NCI-H2171 (cell line): Measurements from ENCODE around the gene ATP10A.

Experiments
- DNase-seq: peaks from one replicate; lab custom pipeline; 2025; lab: John Stamatoyannopoulos, UW

The ATP10A gene

DNA sequence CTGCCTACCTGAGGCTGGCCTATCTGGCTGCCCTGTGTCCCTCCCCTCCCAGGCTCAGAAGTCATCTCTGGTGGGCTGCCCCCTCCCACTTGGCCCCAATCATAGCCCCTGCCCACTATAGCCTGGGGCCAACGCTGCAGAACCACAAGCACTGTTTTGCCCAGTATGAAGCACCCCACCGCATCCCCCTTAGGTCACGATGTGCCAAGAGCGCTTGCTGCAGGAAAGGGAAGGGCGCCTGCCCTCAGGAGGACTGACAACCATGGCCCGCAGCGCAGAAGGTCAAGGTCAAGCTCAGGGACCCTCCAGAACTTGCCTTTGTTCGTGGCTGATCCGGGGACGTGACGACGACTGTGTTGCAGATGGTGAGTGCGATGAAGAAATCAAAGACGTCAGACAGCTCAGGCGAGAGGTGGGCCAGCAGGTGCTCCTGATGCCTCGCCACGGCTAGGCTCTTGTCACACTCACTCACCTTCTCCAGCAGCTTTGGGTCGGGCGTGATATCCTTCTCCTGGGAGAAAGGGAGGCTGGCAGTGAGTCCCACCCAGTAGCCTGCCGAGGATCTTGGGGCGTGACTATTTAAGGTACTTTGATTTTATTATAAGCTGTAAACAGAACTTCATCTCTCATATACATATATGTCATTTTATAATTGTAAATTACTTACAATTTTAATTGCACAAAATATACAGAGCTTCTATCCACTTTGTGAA, 146.6 kb downstream of the ATP10A start:
- no peak for DNase-seq

DNA sequence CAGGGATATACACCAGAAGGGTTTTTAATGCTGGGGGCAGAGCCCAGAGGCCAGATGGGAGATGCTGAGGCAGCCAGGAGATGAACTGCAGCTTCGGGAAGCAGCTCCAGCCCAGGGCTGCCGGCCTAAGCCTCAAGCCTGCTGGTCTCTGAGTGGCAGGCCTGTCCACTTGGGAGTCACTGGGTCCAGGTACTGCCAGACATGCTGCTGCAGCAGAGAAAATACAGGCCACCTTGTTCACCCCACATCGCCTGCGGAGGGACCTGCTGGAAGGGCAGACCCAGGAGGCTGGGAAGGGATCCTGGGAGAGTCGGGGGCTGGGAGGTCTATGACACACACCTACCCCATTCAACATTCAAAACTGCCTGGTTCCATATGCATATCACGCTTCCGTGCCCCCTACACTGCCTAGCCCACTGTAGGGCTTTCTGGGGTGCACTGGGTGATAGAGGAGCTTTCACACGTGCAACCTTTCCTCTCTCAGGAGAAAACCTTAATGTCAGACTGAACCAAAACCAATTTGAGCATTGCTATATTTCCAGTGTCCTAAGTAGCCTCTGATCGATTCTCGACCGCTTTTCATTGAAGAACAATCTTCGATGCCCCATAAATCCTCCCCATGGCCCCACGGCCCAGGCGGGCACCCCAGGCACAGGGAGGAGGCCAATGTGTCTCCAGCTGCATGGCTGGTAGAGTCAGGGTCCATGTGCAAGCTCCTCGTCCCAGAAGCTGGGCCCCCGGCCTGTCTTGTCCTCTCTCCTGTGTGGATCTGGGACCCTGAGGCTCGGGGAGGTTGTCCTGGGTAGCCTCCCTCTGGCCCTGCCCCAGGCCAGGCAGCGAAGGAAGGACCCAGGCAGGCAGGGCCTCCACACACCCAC, 147.4 kb downstream of the ATP10A start:
- no peak for DNase-seq

DNA sequence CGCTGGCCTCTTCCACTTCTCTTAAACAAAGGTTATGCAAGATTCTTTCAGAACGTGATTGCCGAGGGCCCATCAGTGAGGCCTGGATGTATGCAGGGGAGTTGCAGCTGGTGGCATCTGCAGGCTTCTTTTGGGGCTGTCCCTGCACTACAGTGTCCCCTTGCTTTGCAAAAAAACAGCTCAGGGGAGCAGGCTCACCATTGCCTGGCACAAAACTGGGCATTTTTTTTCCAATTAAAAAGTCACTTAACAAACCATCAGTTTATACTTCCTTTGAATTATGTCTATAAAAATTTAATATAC, 148.6 kb downstream of the ATP10A start:
- no peak for DNase-seq

DNA sequence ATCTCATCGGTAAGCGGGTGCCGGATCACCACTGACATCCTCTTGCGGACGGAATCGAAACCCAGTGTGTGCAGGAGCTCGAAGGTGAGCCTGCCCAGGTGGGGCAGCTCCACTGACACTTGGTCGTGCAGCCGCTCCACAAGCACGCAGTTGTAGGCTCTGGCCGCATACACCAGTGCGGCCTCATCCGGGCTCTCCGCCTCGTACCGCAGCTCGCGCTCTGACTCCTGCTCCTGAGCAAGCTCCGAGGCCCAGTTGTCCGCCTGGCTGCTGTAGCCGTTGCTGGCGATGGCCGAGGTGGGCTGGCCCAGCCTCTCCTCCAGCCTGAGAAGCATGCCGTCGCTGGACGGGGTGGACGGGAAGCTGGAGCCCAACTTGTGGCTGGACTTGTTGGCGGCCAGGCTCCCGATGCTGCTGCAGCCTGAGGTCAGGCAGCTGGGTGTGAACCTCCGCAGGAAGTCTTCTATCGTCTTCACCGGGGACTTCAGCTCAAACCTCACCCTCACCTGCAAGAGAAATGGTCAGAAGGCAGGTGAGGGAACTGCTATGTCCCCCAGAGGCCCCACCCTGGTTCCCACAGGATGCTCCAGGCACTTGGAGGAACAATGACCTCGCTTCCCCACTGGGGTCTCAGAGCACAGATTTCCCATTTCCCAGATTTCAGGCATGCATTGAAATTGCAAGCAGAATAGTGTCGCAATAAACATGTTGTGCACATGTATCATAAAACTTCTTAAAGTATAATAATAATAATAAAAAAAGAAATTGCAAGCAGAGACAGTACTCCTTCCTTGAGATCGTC, 149.2 kb downstream of the ATP10A start:
- no peak for DNase-seq

DNA sequence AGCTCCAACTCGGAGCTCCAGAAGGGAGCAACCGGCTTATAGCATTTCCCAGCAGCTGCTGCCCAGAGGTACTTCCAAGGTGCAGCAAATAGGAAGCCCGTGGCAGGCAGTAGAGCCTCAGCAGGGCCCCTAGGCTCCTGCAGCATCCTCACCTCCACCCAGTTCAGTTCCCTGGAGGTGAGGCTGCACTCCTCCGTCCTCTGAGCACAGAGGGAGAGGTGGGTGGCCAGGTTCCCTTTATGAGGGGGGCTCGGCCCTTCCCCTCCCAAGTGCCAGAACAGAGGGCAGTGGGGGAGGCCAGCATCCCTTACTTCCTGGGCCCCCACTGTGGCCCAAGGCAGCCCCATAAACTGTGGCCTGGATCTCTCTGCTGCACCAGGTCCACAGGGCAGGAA, 150.2 kb downstream of the ATP10A start:
- DNase-seq = no peak

GRCh38 chr15:25712192-25712960, 150.8 kb downstream of the ATP10A start:
- no peak for DNase-seq

DNA sequence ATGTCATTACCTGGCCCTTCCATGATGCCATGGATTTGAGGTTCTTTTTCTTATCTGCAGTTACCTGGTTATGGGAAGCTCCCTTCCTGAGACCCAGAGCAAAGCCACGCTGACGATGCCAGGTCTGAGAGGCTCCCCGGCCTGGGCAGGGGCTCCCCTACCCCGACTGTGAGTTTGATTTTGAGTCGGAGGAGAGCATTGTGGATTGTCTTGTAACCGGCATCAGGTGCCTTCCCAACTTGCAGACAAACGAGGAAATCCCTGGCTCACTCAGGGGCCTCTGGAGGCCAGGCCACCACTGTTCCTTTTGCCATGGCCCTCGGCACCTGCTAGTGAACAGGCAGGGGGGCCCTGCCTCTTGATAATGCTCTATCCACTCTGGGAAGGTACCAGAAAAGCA, 151.4 kb downstream of the ATP10A start:
- no peak for DNase-seq

GRCh38 chr15:25711164-25711563, 152.0 kb downstream of the ATP10A start:
- DNase-seq = no peak

DNA sequence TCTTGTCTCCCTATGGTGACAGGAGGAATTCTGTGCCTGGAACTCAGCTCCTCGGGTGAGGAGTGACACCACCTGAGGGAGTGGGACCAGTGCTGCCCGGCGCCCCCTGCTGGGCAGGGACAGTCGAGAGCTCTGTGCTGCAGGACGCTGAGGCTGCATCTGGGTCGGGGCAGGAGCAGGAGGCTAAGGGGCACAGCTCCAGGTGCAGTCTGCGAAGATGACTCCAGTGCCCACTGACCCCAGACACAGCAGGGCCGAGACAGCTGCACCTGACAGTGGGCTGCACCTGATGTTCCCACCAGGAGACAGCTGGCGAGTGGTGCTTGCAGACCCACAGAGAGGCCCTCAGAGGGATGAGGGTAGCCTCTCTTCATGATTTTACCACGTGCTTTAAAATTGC, 152.9 kb downstream of the ATP10A start:
- DNase-seq = no peak

DNA sequence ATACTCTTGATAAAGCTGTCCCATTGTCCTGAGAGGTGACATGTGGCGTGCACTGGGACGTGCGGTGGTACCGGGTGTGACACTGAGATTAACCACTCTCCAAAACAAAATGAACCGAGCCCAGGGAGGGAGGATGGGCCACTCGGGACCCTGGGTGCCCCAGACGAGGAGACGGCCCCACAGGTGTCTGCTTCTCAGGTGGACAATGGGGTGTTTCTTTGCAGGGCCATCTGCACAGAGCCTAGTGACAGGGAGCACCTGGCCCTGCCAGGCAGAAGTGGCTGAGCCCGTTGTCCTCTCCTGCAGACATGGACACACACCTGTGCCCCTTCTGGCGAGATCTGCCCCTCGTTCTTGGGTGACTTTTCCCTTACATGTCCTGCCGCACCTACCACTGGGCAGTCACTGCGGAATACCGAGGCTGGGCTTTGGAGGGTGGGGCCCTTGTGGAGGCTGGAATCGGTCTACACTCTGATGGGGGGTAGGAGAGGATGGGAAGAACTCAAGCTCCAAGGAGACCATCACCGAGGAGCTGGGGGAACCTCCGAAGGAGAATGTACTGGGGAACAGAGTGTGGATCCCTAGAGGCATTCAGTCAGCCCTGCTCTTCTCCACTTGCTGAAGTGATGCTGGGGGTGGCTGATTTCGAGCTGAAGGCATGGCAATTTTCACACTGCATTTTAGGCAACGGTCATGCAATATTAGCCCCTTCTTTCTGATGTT, 153.5 kb downstream of the ATP10A start:
- DNase-seq = no peak

DNA sequence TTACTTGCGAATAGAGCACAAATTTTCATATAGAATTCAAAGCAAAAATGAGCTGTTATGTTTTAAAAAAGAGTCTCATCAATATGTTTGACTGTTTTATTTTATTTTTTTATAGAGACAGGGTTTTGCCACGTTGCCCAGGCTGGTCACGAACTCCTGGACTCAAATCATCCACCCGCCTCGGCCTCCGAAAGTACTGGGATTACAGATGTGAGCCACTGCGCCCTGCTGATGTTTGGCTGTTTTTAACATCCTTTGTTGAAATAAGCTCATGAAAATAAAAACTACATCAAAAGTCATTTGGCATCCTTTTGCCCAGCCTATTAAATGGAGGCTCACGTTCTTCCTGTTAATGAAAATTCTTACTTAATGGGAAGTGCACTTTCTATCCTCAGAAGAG, 154.7 kb downstream of the ATP10A start:
- no peak for DNase-seq

DNA sequence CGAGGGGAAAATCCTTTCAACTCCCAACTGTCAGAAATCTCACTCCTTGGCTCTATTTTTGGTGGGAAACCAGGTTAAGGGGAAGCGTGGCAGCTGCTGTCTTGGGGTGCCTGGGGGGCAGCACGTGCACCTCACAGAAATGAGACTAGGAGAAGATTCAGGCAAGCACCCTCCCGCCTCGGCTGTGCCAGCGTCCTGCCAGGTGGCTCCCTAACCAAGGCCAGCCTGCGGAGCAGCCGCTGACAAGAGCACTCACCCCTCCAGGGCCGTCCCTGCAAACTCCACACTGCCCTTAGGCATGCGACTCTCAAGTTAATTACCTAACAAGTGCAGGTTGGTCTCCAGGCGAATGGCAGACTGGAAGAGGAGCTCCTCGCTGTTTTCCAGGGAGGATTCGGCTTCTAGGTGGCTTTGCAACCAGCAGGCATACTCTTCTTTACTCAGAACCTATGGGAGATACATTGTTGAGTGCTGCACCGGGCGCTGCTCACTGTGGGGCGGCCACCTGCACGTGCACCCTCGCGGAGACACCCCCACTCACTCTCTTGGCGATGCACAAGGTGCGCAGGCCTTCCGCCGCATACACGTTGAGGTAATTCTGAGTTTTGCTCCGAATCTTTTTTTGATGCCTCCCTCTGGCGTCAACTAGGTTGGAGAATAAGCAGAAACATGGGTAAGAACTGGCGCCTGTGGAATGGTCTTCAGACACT, 155.3 kb downstream of the ATP10A start:
- DNase-seq = no peak

GRCh38 chr15:25706176-25706955, 156.8 kb downstream of the ATP10A start:
- DNase-seq = no peak

- DNase-seq = no peak
Observed at GRCh38 chr15:25705433-25706115, 157.6 kb downstream of the ATP10A start.

DNA sequence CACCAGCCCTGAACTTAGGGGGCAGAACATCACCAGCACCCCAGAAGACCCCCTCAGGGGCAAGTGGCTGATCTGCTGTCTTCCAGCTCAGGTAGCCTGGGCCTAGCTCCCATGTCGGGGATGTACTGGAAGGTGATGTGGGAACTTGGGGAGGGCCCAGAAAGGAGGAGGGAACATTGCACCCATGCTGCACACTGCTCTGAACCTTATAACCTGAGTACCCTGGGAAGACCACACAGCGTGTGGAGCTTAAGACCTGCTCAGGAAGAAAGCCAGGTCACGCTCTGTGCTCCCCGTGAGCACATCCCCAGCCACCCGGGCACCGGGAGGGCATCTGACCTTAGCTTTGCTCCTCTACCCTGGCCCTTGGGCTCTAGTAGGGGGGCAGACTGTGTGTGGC, 159.4 kb downstream of the ATP10A start:
- no peak for DNase-seq

DNA sequence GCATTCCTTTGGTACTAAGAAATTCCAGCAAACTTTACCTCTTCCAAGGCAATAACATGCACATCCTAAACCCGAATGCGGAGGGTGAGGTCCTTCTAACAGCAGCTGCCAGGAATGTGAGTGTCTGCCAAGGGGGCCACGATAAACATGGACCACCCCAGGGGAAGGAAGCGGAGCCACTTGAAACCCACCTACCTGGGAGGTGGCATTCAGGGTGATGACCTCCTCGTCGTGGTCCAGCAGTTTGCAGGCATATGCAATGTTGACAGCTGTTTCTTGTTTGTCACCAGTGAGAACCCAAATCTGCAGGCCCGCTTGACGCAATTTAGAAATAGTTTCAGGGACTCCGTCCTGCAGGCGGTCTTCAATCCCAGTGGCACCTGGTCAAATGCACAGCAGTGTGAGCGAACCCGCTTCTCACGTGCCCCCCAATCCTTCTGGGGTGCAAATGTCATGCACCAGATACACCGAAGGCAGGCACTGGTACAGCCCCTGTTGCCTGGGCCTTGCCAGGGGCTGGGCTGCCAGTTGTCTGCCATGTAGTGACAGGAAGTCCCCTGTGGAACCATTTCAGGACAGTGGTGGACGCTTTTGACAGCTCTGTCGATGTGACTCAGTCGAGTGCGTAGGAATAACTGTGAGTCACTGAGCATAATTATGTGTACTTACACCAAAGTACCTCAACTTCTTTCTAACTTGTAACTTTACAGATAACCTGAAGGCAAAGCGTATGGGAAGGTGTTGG, 161.2 kb downstream of the ATP10A start:
- no peak for DNase-seq

DNA sequence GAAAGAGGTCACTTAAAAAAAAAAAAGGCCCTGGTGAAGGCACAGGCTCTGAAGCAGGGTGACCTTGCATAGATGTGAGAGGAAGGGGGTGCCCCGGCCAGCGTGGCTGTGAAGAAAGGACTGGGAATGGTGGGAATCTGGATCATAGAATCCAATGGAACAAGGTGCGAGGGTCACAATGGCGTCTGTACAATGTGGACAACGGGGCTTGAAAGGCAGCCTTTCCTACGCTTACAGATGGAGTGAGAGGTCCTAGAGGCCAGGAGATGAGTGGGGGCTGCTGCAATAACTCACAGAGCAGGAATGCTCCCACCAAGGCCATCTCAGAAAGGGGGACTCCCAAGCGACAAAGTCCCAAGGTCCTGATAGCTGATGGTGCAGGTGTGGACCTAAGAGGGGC, 162.2 kb downstream of the ATP10A start:
- no peak for DNase-seq

DNA sequence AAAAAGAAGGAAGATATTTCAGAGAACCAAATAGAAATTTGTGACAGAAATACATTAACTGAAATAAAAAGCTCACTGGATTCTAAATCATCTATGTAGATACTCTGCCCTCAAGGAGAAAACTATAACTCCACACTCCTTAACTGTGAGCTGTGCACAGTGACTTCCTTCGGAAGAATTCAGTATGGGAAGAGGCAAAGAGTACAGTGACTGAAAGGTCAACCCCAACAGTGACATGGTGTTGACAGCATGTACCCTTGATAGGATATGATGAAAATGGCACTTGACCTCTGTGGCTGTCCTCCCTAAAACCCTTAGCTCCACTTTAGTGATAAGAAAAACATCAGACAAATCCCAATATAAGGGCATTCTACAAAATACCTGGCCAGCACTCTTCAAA, 165.5 kb downstream of the ATP10A start:
- DNase-seq = no peak
